HEK293 (cell line): ENCODE data around the gene SLC51A.

Experiments used
- MYNN ChIP-seq: fragments of 450-650 bp; formaldehyde crosslinking; IDR thresholded peaks from 2 replicates; pipeline ENCODE4 v1.5.1; 2016; ENCODE audit warnings: missing biosample characterization, missing genetic modification characterization, borderline replicate concordance
- TRIM28 ChIP-seq: IDR thresholded peaks from 2 replicates; pipeline ENCODE4 v1.6.1; 2011; ENCODE audit warnings: low read length, control low read depth, borderline replicate concordance
- ZFP3 ChIP-seq: fragments of 450-650 bp; formaldehyde crosslinking; IDR thresholded peaks from 2 replicates; pipeline ENCODE4 v1.5.1; 2016; ENCODE audit warnings: low read depth, missing biosample characterization, missing genetic modification characterization
- ZNF114 ChIP-seq: fragments of 450-650 bp; formaldehyde crosslinking; IDR thresholded peaks from 2 replicates; pipeline ENCODE4 v1.5.0; 2017; ENCODE audit warnings: missing biosample characterization, missing genetic modification characterization
- ZNF175 ChIP-seq: fragments of 450-650 bp; formaldehyde crosslinking; IDR thresholded peaks from 2 replicates; pipeline ENCODE4 v1.5.1; 2016; ENCODE audit warnings: missing biosample characterization, missing genetic modification characterization
- ZNF24 ChIP-seq: fragments of 450-650 bp; formaldehyde crosslinking; IDR thresholded peaks from 2 replicates; pipeline ENCODE4 v1.5.1; 2016; ENCODE audit warnings: missing biosample characterization, missing genetic modification characterization
- ZNF37A ChIP-seq: fragments of 450-650 bp; IDR thresholded peaks from 2 replicates; pipeline ENCODE4 v1.5.1; 2018; ENCODE audit warnings: missing biosample characterization, missing genetic modification characterization
- ZNF426 ChIP-seq: fragments of 450-650 bp; formaldehyde crosslinking; IDR thresholded peaks from 2 replicates; pipeline ENCODE4 v1.5.1; 2017; ENCODE audit warnings: missing biosample characterization, missing genetic modification characterization, mild to moderate bottlenecking, inconsistent platforms, moderate library complexity
- ZNF530 ChIP-seq: fragments of 450-650 bp; formaldehyde crosslinking; IDR thresholded peaks from 2 replicates; pipeline ENCODE4 v1.5.1; 2016; ENCODE audit warnings: low read depth, missing biosample characterization, missing genetic modification characterization
- ZNF707 ChIP-seq: fragments of 450-650 bp; formaldehyde crosslinking; IDR thresholded peaks from 2 replicates; pipeline ENCODE4 v1.5.1; 2016; ENCODE audit warnings: missing biosample characterization, missing genetic modification characterization
- ZNF776 ChIP-seq: fragments of 450-650 bp; formaldehyde crosslinking; IDR thresholded peaks from 2 replicates; pipeline ENCODE4 v1.5.0; 2017; ENCODE audit warnings: missing biosample characterization, missing genetic modification characterization, borderline replicate concordance
- TF ChIP-seq, protein P1 (sequence below): fragments of 450-650 bp; formaldehyde crosslinking; IDR thresholded peaks from 2 replicates; pipeline ENCODE4 v1.5.1; 2016; ENCODE audit warnings: missing biosample characterization, missing genetic modification characterization
- TF ChIP-seq, protein P2 (sequence below): fragments of 450-650 bp; formaldehyde crosslinking; IDR thresholded peaks from 2 replicates; pipeline ENCODE4 v1.5.1; 2016; ENCODE audit warnings: missing biosample characterization, missing genetic modification characterization
- TF ChIP-seq, protein P3 (sequence below): fragments of 450-650 bp; formaldehyde crosslinking; IDR thresholded peaks from 2 replicates; pipeline ENCODE4 v1.5.1; 2016; ENCODE audit warnings: missing biosample characterization, missing genetic modification characterization

GRCh38 chr3:196227629-196228493, 11.5 kb downstream of the SLC51A start:
- TF ChIP-seq, protein P1, sequence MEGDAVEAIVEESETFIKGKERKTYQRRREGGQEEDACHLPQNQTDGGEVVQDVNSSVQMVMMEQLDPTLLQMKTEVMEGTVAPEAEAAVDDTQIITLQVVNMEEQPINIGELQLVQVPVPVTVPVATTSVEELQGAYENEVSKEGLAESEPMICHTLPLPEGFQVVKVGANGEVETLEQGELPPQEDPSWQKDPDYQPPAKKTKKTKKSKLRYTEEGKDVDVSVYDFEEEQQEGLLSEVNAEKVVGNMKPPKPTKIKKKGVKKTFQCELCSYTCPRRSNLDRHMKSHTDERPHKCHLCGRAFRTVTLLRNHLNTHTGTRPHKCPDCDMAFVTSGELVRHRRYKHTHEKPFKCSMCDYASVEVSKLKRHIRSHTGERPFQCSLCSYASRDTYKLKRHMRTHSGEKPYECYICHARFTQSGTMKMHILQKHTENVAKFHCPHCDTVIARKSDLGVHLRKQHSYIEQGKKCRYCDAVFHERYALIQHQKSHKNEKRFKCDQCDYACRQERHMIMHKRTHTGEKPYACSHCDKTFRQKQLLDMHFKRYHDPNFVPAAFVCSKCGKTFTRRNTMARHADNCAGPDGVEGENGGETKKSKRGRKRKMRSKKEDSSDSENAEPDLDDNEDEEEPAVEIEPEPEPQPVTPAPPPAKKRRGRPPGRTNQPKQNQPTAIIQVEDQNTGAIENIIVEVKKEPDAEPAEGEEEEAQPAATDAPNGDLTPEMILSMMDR (tag by site-specific recombination): no peak
- TF ChIP-seq, protein P2, sequence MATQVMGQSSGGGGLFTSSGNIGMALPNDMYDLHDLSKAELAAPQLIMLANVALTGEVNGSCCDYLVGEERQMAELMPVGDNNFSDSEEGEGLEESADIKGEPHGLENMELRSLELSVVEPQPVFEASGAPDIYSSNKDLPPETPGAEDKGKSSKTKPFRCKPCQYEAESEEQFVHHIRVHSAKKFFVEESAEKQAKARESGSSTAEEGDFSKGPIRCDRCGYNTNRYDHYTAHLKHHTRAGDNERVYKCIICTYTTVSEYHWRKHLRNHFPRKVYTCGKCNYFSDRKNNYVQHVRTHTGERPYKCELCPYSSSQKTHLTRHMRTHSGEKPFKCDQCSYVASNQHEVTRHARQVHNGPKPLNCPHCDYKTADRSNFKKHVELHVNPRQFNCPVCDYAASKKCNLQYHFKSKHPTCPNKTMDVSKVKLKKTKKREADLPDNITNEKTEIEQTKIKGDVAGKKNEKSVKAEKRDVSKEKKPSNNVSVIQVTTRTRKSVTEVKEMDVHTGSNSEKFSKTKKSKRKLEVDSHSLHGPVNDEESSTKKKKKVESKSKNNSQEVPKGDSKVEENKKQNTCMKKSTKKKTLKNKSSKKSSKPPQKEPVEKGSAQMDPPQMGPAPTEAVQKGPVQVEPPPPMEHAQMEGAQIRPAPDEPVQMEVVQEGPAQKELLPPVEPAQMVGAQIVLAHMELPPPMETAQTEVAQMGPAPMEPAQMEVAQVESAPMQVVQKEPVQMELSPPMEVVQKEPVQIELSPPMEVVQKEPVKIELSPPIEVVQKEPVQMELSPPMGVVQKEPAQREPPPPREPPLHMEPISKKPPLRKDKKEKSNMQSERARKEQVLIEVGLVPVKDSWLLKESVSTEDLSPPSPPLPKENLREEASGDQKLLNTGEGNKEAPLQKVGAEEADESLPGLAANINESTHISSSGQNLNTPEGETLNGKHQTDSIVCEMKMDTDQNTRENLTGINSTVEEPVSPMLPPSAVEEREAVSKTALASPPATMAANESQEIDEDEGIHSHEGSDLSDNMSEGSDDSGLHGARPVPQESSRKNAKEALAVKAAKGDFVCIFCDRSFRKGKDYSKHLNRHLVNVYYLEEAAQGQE (tag by site-specific recombination): no peak
- TF ChIP-seq ZNF114: no peak
- no peak for TF ChIP-seq ZNF24
- TF ChIP-seq ZNF707 (tag by site-specific recombination): no peak
- TF ChIP-seq ZNF530 (tag by site-specific recombination): no peak
- no peak for TF ChIP-seq ZFP3 (tag by site-specific recombination)
- no peak for TF ChIP-seq MYNN (tag by site-specific recombination)
- no peak for TF ChIP-seq ZNF37A (tag by site-specific recombination)
- TF ChIP-seq ZNF426 (tag by site-specific recombination): no peak
- TF ChIP-seq TRIM28: no peak
- TF ChIP-seq ZNF175 (tag by site-specific recombination): no peak
- TF ChIP-seq ZNF776 (tag by site-specific recombination): no peak
- TF ChIP-seq, protein P3, sequence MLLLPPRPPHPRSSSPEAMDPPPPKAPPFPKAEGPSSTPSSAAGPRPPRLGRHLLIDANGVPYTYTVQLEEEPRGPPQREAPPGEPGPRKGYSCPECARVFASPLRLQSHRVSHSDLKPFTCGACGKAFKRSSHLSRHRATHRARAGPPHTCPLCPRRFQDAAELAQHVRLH (tag by site-specific recombination): no peak
